HCEC 1CT (cell line): Measurements from ENCODE around the gene ZFYVE21.
"Not testable (repeated sequence)": the region's sequence is repeated elsewhere in the genome, so short reads cannot be mapped to it uniquely, and the experiment has no call there.

Experiments
- DNase-seq: peaks from one replicate; pipeline ENCODE4 v3.0.0-alpha.2; 2017

The ZFYVE21 gene

GRCh38 chr14:103715052-103716000, at the start of gene ZFYVE21, which contains the start of gene XRCC3:
Gene ZFYVE21, plus strand, starts transcription at chr14:103715810. Its CDS starts 32 bp downstream, at chr14:103715842.
Gene XRCC3, minus strand, starts transcription at chr14:103715451. Its CDS starts 4,364 bp downstream, at chr14:103711087.
- DNase-seq, result peak; percentile 99

- no peak for DNase-seq
Measured at GRCh38 chr14:103667671-103668070, 47.9 kb upstream of the ZFYVE21 start.

- no peak for DNase-seq
Measured at GRCh38 chr14:103668117-103668516, 47.5 kb upstream of the ZFYVE21 start.

- DNase-seq, result no peak
Measured at GRCh38 chr14:103669370-103669769, 46.2 kb upstream of the ZFYVE21 start.

- no peak for DNase-seq
Measured at GRCh38 chr14:103671911-103672310, 43.7 kb upstream of the ZFYVE21 start.

GRCh38 chr14:103675957-103676356, 39.7 kb upstream of the ZFYVE21 start:
- no peak for DNase-seq

- DNase-seq, result no peak
Measured at GRCh38 chr14:103676881-103677675, 38.5 kb upstream of the ZFYVE21 start.

- no peak for DNase-seq
Measured at GRCh38 chr14:103679351-103679750, 36.3 kb upstream of the ZFYVE21 start.

- no peak for DNase-seq
Measured at GRCh38 chr14:103680491-103681231, 34.9 kb upstream of the ZFYVE21 start.

- no peak for DNase-seq
Measured at GRCh38 chr14:103683139-103683538, 32.5 kb upstream of the ZFYVE21 start.

- DNase-seq, result no peak
Measured at GRCh38 chr14:103684471-103684870, 31.1 kb upstream of the ZFYVE21 start.

- DNase-seq, result no peak
Measured at GRCh38 chr14:103684871-103685270, 30.7 kb upstream of the ZFYVE21 start.

- no peak for DNase-seq
Measured at GRCh38 chr14:103685276-103686211, 30.1 kb upstream of the ZFYVE21 start.

GRCh38 chr14:103686831-103687485, 28.7 kb upstream of the ZFYVE21 start:
- no peak for DNase-seq

- no peak for DNase-seq
Measured at GRCh38 chr14:103687712-103688111, 27.9 kb upstream of the ZFYVE21 start.

GRCh38 chr14:103688441-103688840, 27.2 kb upstream of the ZFYVE21 start:
- DNase-seq, result no peak

GRCh38 chr14:103688906-103689902, 26.4 kb upstream of the ZFYVE21 start:
- DNase-seq, result no peak

- no peak for DNase-seq
Measured at GRCh38 chr14:103690332-103690731, 25.3 kb upstream of the ZFYVE21 start.

GRCh38 chr14:103691655-103692054, 24.0 kb upstream of the ZFYVE21 start:
- DNase-seq, result not testable (repeated sequence)

- no peak for DNase-seq
Measured at GRCh38 chr14:103692159-103692558, 23.5 kb upstream of the ZFYVE21 start.
